Progenitor cell of endocrine pancreas (in vitro differentiated cells): ENCODE measurements around the gene HPF1. TPM values are rescaled to one million over a fixed set of nuclear protein-coding genes. Genes with fewer than 3 reads are reported as not detected.
A peak's percentile ranks its signal among the peaks of the same experiment; 100 is the strongest.

ENCODE experiments used
- DNase-seq: peaks from one replicate; pipeline ENCODE4 v3.0.0; 2021; ENCODE audit warnings: low spot score; ENCODE audit not compliant: unreplicated experiment
- H3K27ac Mint-ChIP-seq: 2 replicates; pipeline ENCODE4 v1.8.0; 2021; ENCODE audit warnings: mild to moderate bottlenecking, moderate library complexity, mixed read lengths
- H3K27me3 Mint-ChIP-seq: 2 replicates; pipeline ENCODE4 v1.8.0; 2021; ENCODE audit warnings: mixed read lengths
- H3K36me3 Mint-ChIP-seq: 2 replicates; pipeline ENCODE4 v1.8.0; 2022; ENCODE audit warnings: mixed read lengths; ENCODE audit not compliant: insufficient read depth
- H3K4me1 Mint-ChIP-seq: 2 replicates; pipeline ENCODE4 v1.8.0; 2021; ENCODE audit warnings: low read depth, mixed read lengths
- H3K4me3 Mint-ChIP-seq: 2 replicates; pipeline ENCODE4 v1.8.0; 2021; ENCODE audit warnings: low read depth, mild to moderate bottlenecking, moderate library complexity, mixed read lengths
- H3K9me3 Mint-ChIP-seq: 2 replicates; pipeline ENCODE4 v1.8.0; 2021; ENCODE audit warnings: low read depth, mixed read lengths
- total RNA-seq: library from RNA; stranded (reverse); gene quantifications from 2 replicates; pipeline ENCODE4 v1.2.1, GENCODE V29; 2021
- TF ChIP-seq, protein P1 (sequence below): fragments of 200-600 bp; sonication (generic); IDR thresholded peaks from one replicate; pipeline ENCODE4 v1.5.0; 2021; ENCODE audit warnings: antibody characterized with exemption, mild to moderate bottlenecking; ENCODE audit not compliant: unreplicated experiment

HPF1 gene
- total RNA-seq, 1 donor from 2014 or later: 33.3 TPM

DNA sequence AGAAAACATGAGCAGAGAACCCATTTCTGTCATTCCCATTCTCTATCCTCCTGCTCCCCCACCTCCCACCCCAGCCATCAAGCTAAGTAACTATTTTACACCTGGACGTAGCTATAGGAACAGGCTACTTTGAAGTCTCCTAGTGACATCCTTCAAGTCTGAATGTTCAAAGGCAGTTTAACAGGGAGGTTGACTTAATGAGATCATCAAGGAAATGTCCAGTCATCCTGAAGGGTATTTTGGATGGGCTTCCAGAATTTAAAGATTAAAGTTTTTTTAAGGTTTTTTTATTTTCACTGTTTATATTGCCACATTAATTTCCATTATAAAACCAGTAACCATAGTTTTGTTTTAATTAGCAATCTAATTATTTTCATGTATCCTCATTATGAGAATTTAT, 41.1 kb downstream of the HPF1 start:
- no peaks in the 10 kb centered on the region for H3K9me3 Mint-ChIP-seq
- DNase-seq: no peak
- no peaks in the 10 kb centered on the region for H3K27me3 Mint-ChIP-seq
- H3K4me3 Mint-ChIP-seq: no peak overlapping the region
- no peak overlapping the region for H3K27ac Mint-ChIP-seq
- no peaks in the 10 kb centered on the region for H3K4me1 Mint-ChIP-seq
- H3K36me3 Mint-ChIP-seq: peaks cover 31% of the 10 kb centered on the region
- TF ChIP-seq, protein P1, sequence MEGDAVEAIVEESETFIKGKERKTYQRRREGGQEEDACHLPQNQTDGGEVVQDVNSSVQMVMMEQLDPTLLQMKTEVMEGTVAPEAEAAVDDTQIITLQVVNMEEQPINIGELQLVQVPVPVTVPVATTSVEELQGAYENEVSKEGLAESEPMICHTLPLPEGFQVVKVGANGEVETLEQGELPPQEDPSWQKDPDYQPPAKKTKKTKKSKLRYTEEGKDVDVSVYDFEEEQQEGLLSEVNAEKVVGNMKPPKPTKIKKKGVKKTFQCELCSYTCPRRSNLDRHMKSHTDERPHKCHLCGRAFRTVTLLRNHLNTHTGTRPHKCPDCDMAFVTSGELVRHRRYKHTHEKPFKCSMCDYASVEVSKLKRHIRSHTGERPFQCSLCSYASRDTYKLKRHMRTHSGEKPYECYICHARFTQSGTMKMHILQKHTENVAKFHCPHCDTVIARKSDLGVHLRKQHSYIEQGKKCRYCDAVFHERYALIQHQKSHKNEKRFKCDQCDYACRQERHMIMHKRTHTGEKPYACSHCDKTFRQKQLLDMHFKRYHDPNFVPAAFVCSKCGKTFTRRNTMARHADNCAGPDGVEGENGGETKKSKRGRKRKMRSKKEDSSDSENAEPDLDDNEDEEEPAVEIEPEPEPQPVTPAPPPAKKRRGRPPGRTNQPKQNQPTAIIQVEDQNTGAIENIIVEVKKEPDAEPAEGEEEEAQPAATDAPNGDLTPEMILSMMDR: no peak

DNA sequence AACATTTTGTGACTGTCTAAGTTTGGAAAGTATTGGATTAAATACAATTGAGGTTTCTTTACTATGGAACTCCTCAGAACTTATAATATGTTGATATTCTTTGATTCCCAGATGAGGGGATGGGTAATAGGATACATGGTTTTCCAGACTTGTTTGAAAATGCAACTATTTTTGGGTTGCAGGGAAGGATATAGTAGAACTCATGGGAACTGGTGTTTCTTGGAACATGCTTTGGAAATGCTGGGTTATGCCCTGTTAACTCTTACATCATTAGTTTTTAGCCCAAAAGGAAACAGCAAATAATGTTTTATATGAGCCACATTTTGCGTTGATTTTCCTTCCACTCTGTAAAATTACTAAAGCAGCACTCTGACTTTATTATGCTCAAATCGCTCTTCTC, 41.9 kb downstream of the HPF1 start:
- Mint-ChIP-seq H3K27me3 (no peaks in the 10 kb centered on the region), H3K9me3 (no peaks in the 10 kb centered on the region), H3K4me1 (no peaks in the 10 kb centered on the region), H3K36me3 (peaks cover 29% of the 10 kb centered on the region), H3K27ac (no peak overlapping the region), H3K4me3 (no peak overlapping the region)
- TF ChIP-seq, protein P1: no peak
- no peak for DNase-seq

DNA sequence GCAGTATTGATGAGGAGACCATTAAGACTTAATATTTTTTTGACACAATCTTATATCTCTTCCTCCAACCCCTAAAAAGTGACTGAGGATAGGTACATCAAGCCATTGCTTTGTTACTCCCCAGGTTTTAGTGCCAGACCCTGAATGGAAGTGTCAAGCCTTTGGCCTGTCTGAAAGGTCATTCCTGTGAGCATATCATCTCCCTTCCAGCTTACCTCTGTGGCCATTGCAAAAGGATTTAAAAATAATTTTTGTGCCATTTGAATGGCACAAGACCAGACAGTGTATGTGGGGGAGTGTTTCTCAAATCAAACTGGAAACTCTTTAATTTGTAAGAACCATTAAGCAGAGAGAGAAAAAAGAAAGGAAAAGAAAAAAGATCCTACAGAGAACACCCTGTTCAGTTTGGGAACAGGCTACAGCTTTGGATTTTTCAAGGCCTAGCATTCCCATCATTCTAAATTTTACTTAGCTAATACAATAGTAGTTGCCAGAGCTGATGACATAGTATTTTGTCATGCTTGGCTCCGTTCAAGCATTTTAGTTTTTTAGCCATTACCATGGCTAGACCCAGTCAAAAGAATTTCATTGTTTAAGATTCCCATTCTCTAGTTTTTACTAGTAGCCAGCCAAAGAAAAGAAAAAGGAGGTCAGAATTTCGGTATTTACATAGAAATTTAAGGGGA, 49.6 kb downstream of the HPF1 start:
- no peaks in the 10 kb centered on the region for H3K4me1 Mint-ChIP-seq
- no peaks in the 10 kb centered on the region for H3K27me3 Mint-ChIP-seq
- TF ChIP-seq, protein P1: no peak
- peak overlapping the region; percentile 83 for H3K27ac Mint-ChIP-seq
- no peak overlapping the region for H3K4me3 Mint-ChIP-seq
- peaks cover 26% of the 10 kb centered on the region for H3K36me3 Mint-ChIP-seq
- DNase-seq: no peak
- H3K9me3 Mint-ChIP-seq: no peaks in the 10 kb centered on the region

DNA sequence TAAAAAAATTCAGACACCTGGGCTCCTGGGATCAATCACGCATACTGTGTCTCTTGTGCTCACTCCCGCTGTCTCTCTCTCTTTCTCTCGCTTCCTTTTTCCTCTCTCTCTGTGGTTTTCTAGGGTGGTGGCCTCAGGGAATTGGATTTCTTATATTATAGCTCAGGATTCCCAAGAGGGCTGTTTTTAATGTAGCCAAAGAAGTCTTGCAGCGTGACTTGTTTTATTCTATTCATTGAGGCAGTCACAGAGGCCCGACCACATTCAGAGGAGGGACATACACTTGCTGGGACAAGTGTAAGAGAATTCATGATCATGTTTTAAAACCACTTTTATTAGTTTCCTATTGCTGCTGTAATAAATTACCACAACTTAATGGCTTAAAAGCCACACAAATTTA, 59.4 kb downstream of the HPF1 start:
- TF ChIP-seq, protein P1: no peak
- Mint-ChIP-seq H3K27ac (peak overlapping the region; percentile 28), H3K36me3 (peaks cover 38% of the 10 kb centered on the region), H3K4me3 (no peak overlapping the region), H3K4me1 (no peaks in the 10 kb centered on the region), H3K27me3 (no peaks in the 10 kb centered on the region), H3K9me3 (no peaks in the 10 kb centered on the region)
- no peak for DNase-seq

DNA sequence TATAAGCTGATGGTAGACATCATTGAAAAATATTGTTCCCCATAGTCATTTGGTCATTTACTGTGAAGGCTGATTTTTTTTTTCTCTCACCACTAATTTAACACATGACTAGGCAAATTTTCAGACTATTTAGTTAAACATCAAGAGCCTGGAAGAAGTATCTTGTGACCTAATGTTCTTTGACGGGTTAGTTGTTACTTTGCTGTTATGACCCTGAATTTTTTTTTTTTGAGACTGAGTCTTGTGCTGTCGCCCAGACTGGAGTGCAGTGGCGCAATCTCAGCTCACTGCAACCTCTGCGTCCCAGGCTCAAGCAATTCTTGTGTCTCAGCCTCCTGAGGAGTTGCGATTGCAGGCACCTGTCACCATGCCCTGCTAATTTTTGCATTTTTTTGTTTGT, 67.0 kb downstream of the HPF1 start:
- Mint-ChIP-seq H3K36me3 (peaks cover 36% of the 10 kb centered on the region), H3K4me1 (no peaks in the 10 kb centered on the region), H3K27me3 (no peaks in the 10 kb centered on the region), H3K9me3 (no peaks in the 10 kb centered on the region), H3K27ac (no peak overlapping the region), H3K4me3 (no peak overlapping the region)
- TF ChIP-seq, protein P1: no peak
- no peak for DNase-seq
